Panc1 (cell line): ENCODE results near the gene DST. TPM values are rescaled to one million over a fixed set of nuclear protein-coding genes. Genes with fewer than 3 reads are reported as not detected.

Source experiments
- ATAC-seq: fragments of 200-7000 bp; cut with Tn5 transposase; 2 replicates; pipeline ENCODE4 v1.9.1; 2020; ENCODE audit warnings: mild to moderate bottlenecking, moderate library complexity
- BruUV-seq: library from RNA; stranded (reverse); fragments of 400-500 nt; replicated peaks from 2 replicates; lab custom pipeline; 2021; lab: Mats Ljungman, UMichigan
- CTCF ChIA-PET: fragments of 300-600 bp; sonication (Branson Sonifier 250); formaldehyde crosslinking; loops from one replicate; lab custom pipeline; 2022; ENCODE audit warnings: antibody characterized with exemption; lab: Charles Lee
- POLR2A ChIA-PET: fragments of 300-600 bp; sonication (Branson Sonifier 250); formaldehyde crosslinking; loops from one replicate; lab custom pipeline; 2022; ENCODE audit warnings: antibody characterized with exemption; lab: Charles Lee
- DNase-seq: peaks from one replicate; pipeline ENCODE4 v3.0.0-alpha.2; 2010; ENCODE audit warnings: low read depth, low spot score
- H3K27ac ChIP-seq: 2 replicates; pipeline ENCODE4 v1.5.1; 2011; ENCODE audit warnings: mild to moderate bottlenecking, low read length, inconsistent platforms
- H3K27me3 ChIP-seq: fragments of 200-500 bp; sonication (Bioruptor generic); 2 replicates; pipeline ENCODE4 v1.6.0; 2014; ENCODE audit warnings: low read length, inconsistent platforms; ENCODE audit not compliant: control insufficient read depth, insufficient read depth
- H3K36me3 ChIP-seq: fragments of 200-500 bp; sonication (Bioruptor generic); 2 replicates; pipeline ENCODE4 v1.5.1; 2014; ENCODE audit warnings: inconsistent platforms, mild to moderate bottlenecking, low read length, moderate library complexity; ENCODE audit not compliant: control insufficient read depth, insufficient read depth
- H3K4me1 ChIP-seq: 2 replicates; pipeline ENCODE4 v1.5.1; 2011; ENCODE audit warnings: inconsistent platforms, mild to moderate bottlenecking, low read length, moderate library complexity; ENCODE audit not compliant: control insufficient read depth, insufficient read depth
- H3K4me3 ChIP-seq, 2 experiments: 2 replicates each; pipeline ENCODE4 v1.5.1; 2011 to 2012; ENCODE audit warnings: low read depth in 2 of 2, low read length in 2 of 2, mild to moderate bottlenecking in 2 of 2, inconsistent platforms in 1 of 2, moderate library complexity in 1 of 2
- H3K9me3 ChIP-seq: fragments of 200-500 bp; sonication (Bioruptor generic); 2 replicates; pipeline ENCODE4 v1.5.1; 2014; ENCODE audit warnings: low read depth, mild to moderate bottlenecking, inconsistent platforms, low read length, moderate library complexity; ENCODE audit not compliant: control insufficient read depth, insufficient read depth
- POLR2AphosphoS5 ChIP-seq: IDR thresholded peaks from 2 replicates; pipeline ENCODE4 v1.6.1; 2012; ENCODE audit warnings: mild to moderate bottlenecking, low read depth, low read length, moderate library complexity
- SIN3A ChIP-seq: IDR thresholded peaks from 2 replicates; pipeline ENCODE4 v1.6.1; 2012; ENCODE audit warnings: low read depth, mild to moderate bottlenecking, low read length, moderate library complexity, borderline replicate concordance; ENCODE audit not compliant: insufficient read depth
- TCF7L2 ChIP-seq: IDR thresholded peaks from 2 replicates; pipeline ENCODE4 v1.6.1; 2011; ENCODE audit warnings: mild to moderate bottlenecking, low read depth, low read length, inconsistent platforms
- in situ Hi-C: cut with HindIII; loops from 2 replicates; pipeline ENCODE4 v1.10.0; 2016; ENCODE audit warnings: low sequenced_read_pairs, low pct_unique_long_range_greater_than_20kb
- intact Hi-C: fragments of 100-400 bp; cut with micrococcal nuclease; formaldehyde crosslinking; loops from one replicate; pipeline ENCODE4 v1.10.0; 2022; ENCODE audit not compliant: unreplicated experiment
- total RNA-seq: library from RNA; stranded (reverse); gene quantifications from one replicate; pipeline ENCODE4 v1.2.1, GENCODE V29; 2021; ENCODE audit not compliant: unreplicated experiment
- TF ChIP-seq, protein P1 (sequence below): fragments of 450-650 bp; IDR thresholded peaks from 2 replicates; pipeline ENCODE4 v1.5.1; 2017; ENCODE audit warnings: mild to moderate bottlenecking
- TF ChIP-seq, protein P2 (sequence below), 2 experiments: IDR thresholded peaks; 2 replicates each; pipeline ENCODE4 v1.6.1; 2011 to 2012; ENCODE audit warnings: low read depth in 2 of 2, control low read depth in 1 of 2, low read length in 1 of 2, mild to moderate bottlenecking in 1 of 2, moderate library complexity in 1 of 2; ENCODE audit not compliant: insufficient read depth in 1 of 2

Gene DST
- total RNA-seq, 1 experiment from 2014 or later = 230 TPM

DNA sequence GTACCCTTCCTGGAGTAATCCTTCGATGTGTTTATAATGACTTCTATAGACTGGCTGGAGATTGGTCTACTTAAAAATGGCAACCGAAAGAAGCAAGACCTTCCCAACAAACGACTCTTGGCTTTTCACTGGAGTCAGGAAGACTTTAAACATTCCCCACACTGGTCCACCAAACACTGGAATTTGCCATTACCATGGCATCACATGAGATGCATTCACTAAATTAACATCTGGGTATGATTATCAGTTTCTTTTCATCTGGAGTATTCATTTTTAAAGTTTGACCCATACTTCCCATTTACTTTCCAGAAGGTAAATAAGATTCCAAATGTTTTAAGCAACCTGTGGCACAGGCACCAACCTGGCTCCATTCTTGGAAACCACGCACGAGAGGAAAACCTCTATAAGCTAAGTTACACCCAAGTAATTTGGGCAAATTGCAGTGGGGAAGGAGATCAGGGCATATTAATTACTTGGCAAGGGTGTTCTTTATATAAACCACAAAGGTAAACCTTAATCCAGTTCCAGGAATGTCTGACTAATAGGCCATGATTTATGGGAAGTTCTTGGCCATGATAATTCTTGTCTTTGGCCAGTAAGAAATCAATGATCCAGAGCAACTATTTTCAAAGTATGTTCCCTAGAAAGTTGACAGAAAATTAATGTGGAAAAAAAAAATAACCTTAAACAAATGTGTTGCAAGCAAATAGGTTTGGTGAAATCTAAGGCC, 205.4 kb downstream of the DST start:
- no peak overlapping the region for H3K27ac ChIP-seq
- no peaks in the 10 kb centered on the region; the same call in 1 of the 2 replicates for H3K27me3 ChIP-seq
- in situ Hi-C loops = no loop called here
- TF ChIP-seq POLR2AphosphoS5 (no peak), SIN3A (no peak)
- TF ChIP-seq, protein P1, sequence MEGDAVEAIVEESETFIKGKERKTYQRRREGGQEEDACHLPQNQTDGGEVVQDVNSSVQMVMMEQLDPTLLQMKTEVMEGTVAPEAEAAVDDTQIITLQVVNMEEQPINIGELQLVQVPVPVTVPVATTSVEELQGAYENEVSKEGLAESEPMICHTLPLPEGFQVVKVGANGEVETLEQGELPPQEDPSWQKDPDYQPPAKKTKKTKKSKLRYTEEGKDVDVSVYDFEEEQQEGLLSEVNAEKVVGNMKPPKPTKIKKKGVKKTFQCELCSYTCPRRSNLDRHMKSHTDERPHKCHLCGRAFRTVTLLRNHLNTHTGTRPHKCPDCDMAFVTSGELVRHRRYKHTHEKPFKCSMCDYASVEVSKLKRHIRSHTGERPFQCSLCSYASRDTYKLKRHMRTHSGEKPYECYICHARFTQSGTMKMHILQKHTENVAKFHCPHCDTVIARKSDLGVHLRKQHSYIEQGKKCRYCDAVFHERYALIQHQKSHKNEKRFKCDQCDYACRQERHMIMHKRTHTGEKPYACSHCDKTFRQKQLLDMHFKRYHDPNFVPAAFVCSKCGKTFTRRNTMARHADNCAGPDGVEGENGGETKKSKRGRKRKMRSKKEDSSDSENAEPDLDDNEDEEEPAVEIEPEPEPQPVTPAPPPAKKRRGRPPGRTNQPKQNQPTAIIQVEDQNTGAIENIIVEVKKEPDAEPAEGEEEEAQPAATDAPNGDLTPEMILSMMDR = no peak
- TF ChIP-seq, protein P2, sequence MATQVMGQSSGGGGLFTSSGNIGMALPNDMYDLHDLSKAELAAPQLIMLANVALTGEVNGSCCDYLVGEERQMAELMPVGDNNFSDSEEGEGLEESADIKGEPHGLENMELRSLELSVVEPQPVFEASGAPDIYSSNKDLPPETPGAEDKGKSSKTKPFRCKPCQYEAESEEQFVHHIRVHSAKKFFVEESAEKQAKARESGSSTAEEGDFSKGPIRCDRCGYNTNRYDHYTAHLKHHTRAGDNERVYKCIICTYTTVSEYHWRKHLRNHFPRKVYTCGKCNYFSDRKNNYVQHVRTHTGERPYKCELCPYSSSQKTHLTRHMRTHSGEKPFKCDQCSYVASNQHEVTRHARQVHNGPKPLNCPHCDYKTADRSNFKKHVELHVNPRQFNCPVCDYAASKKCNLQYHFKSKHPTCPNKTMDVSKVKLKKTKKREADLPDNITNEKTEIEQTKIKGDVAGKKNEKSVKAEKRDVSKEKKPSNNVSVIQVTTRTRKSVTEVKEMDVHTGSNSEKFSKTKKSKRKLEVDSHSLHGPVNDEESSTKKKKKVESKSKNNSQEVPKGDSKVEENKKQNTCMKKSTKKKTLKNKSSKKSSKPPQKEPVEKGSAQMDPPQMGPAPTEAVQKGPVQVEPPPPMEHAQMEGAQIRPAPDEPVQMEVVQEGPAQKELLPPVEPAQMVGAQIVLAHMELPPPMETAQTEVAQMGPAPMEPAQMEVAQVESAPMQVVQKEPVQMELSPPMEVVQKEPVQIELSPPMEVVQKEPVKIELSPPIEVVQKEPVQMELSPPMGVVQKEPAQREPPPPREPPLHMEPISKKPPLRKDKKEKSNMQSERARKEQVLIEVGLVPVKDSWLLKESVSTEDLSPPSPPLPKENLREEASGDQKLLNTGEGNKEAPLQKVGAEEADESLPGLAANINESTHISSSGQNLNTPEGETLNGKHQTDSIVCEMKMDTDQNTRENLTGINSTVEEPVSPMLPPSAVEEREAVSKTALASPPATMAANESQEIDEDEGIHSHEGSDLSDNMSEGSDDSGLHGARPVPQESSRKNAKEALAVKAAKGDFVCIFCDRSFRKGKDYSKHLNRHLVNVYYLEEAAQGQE (IDR thresholded peaks at IDR 0.05; ENCODE audit: insufficient read depth in 1 of 2, low read depth in 2 of 2, low read length in 1 of 2) = no peak
- intact Hi-C loops = no loop called here
- no peak overlapping the region for H3K4me3 ChIP-seq
- H3K36me3 ChIP-seq = no peaks in the 10 kb centered on the region
- ChIA-PET CTCF (no interaction called here), POLR2A (no interaction called here)
- DNase-seq (no peak), ATAC-seq (no peak)
- H3K9me3 ChIP-seq = peaks cover 7% of the 10 kb centered on the region; the same call in 1 of the 2 replicates
- no peaks in the 10 kb centered on the region for H3K4me1 ChIP-seq
- no TSS peak for BruUV-seq

DNA sequence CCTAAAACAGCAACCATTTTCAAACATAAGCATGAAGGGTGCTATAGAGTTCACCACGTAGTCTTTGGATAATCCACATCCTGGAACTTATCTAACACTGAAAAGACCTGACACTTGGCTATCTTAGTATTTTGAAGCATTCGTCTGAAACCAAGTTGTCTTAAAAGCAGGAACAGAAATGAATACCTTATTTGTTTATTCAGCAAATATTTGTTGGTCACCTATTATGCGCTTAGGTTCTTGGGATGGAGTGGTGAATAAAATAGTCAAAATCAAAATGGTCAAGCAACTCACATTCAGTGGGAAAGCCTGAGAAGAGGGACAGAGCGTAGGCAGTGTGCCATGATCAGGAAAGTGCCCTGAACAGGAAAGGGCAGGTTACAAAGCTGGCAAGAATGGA, 206.9 kb downstream of the DST start:
- in situ Hi-C loops (no loop called here), intact Hi-C loops (no loop called here)
- no peaks in the 10 kb centered on the region for H3K4me1 ChIP-seq
- ChIA-PET POLR2A (no interaction called here), CTCF (interaction anchor here (1.0 kb wide), 1 partner anchor 10 kb away, joined by 3 read pairs; no protein-coding TSS in a partner anchor)
- DNase-seq = no peak
- peaks cover 7% of the 10 kb centered on the region; the same call in 1 of the 2 replicates for H3K9me3 ChIP-seq
- no peaks in the 10 kb centered on the region; the same call in 1 of the 2 replicates for H3K27me3 ChIP-seq
- H3K36me3 ChIP-seq = no peaks in the 10 kb centered on the region
- no peak for TF ChIP-seq POLR2AphosphoS5
- TF ChIP-seq SIN3A = no peak
- no peak overlapping the region for H3K27ac ChIP-seq
- H3K4me3 ChIP-seq = no peak overlapping the region
- no TSS peak for BruUV-seq
- ATAC-seq = no peak

DNA sequence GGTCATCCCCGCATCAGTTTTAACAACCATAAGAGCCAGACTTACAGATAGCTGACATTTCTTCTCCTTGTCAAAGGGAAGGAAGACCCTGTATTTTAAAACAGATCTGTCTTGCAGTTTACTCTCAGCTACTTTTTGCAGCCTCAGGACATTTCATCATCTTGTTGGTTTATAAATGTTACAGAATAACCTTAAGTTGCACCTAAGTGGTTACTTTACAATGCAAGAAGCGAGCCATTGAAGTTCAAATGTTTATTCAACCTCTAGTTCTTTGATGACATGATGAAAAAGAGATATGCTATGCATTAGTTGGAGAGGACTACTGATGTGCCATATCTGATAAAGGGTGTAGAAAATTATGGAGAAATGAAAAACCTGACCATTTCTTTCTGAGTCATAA, 207.4 kb downstream of the DST start:
- intact Hi-C loops (no loop called here), in situ Hi-C loops (no loop called here)
- H3K9me3 ChIP-seq = peaks cover 5% of the 10 kb centered on the region; the same call in 1 of the 2 replicates
- no peak overlapping the region for H3K4me3 ChIP-seq
- CTCF ChIA-PET = interaction anchor here (1.0 kb wide), 1 partner anchor 9 kb away, joined by 3 read pairs; no protein-coding TSS in a partner anchor
- DNase-seq (no peak), ATAC-seq (no peak)
- no peaks in the 10 kb centered on the region; the same call in 1 of the 2 replicates for H3K27me3 ChIP-seq
- TF ChIP-seq, protein P2 (IDR thresholded peaks at IDR 0.05; ENCODE audit: insufficient read depth in 1 of 2, low read depth in 2 of 2, low read length in 1 of 2) = no peak
- TF ChIP-seq SIN3A = no peak
- no peak for TF ChIP-seq POLR2AphosphoS5
- TF ChIP-seq TCF7L2 = no peak
- TF ChIP-seq, protein P1 = no peak
- no TSS peak for BruUV-seq
- no peaks in the 10 kb centered on the region for H3K36me3 ChIP-seq
- no peak overlapping the region for H3K27ac ChIP-seq
- POLR2A ChIA-PET = no interaction called here
- H3K4me1 ChIP-seq = no peaks in the 10 kb centered on the region
